Panc1 (cell line): ENCODE results near the gene FARP2. TPM values are rescaled to one million over a fixed set of nuclear protein-coding genes. Genes with fewer than 3 reads are reported as not detected.

Source experiments
- ATAC-seq: fragments of 200-7000 bp; cut with Tn5 transposase; 2 replicates; pipeline ENCODE4 v1.9.1; 2020; ENCODE audit warnings: mild to moderate bottlenecking, moderate library complexity
- BruUV-seq: library from RNA; stranded (reverse); fragments of 400-500 nt; replicated peaks from 2 replicates; lab custom pipeline; 2021; lab: Mats Ljungman, UMichigan
- CTCF ChIA-PET: fragments of 300-600 bp; sonication (Branson Sonifier 250); formaldehyde crosslinking; loops from one replicate; lab custom pipeline; 2022; ENCODE audit warnings: antibody characterized with exemption; lab: Charles Lee
- POLR2A ChIA-PET: fragments of 300-600 bp; sonication (Branson Sonifier 250); formaldehyde crosslinking; loops from one replicate; lab custom pipeline; 2022; ENCODE audit warnings: antibody characterized with exemption; lab: Charles Lee
- DNase-seq: peaks from one replicate; pipeline ENCODE4 v3.0.0-alpha.2; 2010; ENCODE audit warnings: low read depth, low spot score
- H3K27ac ChIP-seq: 2 replicates; pipeline ENCODE4 v1.5.1; 2011; ENCODE audit warnings: mild to moderate bottlenecking, low read length, inconsistent platforms
- H3K27me3 ChIP-seq: fragments of 200-500 bp; sonication (Bioruptor generic); 2 replicates; pipeline ENCODE4 v1.6.0; 2014; ENCODE audit warnings: low read length, inconsistent platforms; ENCODE audit not compliant: control insufficient read depth, insufficient read depth
- H3K36me3 ChIP-seq: fragments of 200-500 bp; sonication (Bioruptor generic); 2 replicates; pipeline ENCODE4 v1.5.1; 2014; ENCODE audit warnings: inconsistent platforms, mild to moderate bottlenecking, low read length, moderate library complexity; ENCODE audit not compliant: control insufficient read depth, insufficient read depth
- H3K4me1 ChIP-seq: 2 replicates; pipeline ENCODE4 v1.5.1; 2011; ENCODE audit warnings: inconsistent platforms, mild to moderate bottlenecking, low read length, moderate library complexity; ENCODE audit not compliant: control insufficient read depth, insufficient read depth
- H3K4me3 ChIP-seq, 2 experiments: 2 replicates each; pipeline ENCODE4 v1.5.1; 2011 to 2012; ENCODE audit warnings: low read depth in 2 of 2, low read length in 2 of 2, mild to moderate bottlenecking in 2 of 2, inconsistent platforms in 1 of 2, moderate library complexity in 1 of 2
- H3K9me3 ChIP-seq: fragments of 200-500 bp; sonication (Bioruptor generic); 2 replicates; pipeline ENCODE4 v1.5.1; 2014; ENCODE audit warnings: low read depth, mild to moderate bottlenecking, inconsistent platforms, low read length, moderate library complexity; ENCODE audit not compliant: control insufficient read depth, insufficient read depth
- POLR2AphosphoS5 ChIP-seq: IDR thresholded peaks from 2 replicates; pipeline ENCODE4 v1.6.1; 2012; ENCODE audit warnings: mild to moderate bottlenecking, low read depth, low read length, moderate library complexity
- REST ChIP-seq, 2 experiments: IDR thresholded peaks; 2 replicates each; pipeline ENCODE4 v1.6.1; 2011 to 2012; ENCODE audit warnings: low read depth in 2 of 2, control low read depth in 1 of 2, low read length in 1 of 2, mild to moderate bottlenecking in 1 of 2, moderate library complexity in 1 of 2; ENCODE audit not compliant: insufficient read depth in 1 of 2
- SIN3A ChIP-seq: IDR thresholded peaks from 2 replicates; pipeline ENCODE4 v1.6.1; 2012; ENCODE audit warnings: low read depth, mild to moderate bottlenecking, low read length, moderate library complexity, borderline replicate concordance; ENCODE audit not compliant: insufficient read depth
- TCF7L2 ChIP-seq: IDR thresholded peaks from 2 replicates; pipeline ENCODE4 v1.6.1; 2011; ENCODE audit warnings: mild to moderate bottlenecking, low read depth, low read length, inconsistent platforms
- in situ Hi-C: cut with HindIII; loops from 2 replicates; pipeline ENCODE4 v1.10.0; 2016; ENCODE audit warnings: low sequenced_read_pairs, low pct_unique_long_range_greater_than_20kb
- intact Hi-C: fragments of 100-400 bp; cut with micrococcal nuclease; formaldehyde crosslinking; loops from one replicate; pipeline ENCODE4 v1.10.0; 2022; ENCODE audit not compliant: unreplicated experiment
- total RNA-seq: library from RNA; stranded (reverse); gene quantifications from one replicate; pipeline ENCODE4 v1.2.1, GENCODE V29; 2021; ENCODE audit not compliant: unreplicated experiment
- TF ChIP-seq, protein P1 (sequence below): fragments of 450-650 bp; IDR thresholded peaks from 2 replicates; pipeline ENCODE4 v1.5.1; 2017; ENCODE audit warnings: mild to moderate bottlenecking

Gene FARP2
- total RNA-seq, 1 experiment from 2014 or later = 80.3 TPM

DNA sequence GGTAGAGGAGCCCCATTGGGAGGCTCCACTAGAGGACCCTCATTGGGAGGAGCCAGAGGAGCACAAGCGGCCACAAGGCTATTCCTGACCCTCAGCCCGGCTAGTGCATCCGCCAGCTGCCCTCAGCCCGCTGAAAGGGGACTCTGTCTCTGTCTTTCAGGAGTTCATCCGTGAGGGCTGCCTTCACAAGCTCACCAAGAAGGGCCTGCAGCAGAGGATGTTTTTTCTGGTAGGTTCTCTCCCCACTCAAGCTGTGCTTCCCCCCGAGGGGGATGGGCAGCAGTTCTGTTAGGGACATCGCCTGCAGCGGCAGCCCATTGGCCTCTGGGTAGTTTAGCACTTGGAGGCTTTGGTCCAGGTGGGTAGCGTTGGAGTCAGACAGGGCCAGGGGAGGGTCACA, 127.2 kb downstream of the FARP2 start:
- in situ Hi-C loops (no loop called here), intact Hi-C loops (no loop called here)
- DNase-seq (no peak), ATAC-seq (no peak)
- no peaks in the 10 kb centered on the region for H3K36me3 ChIP-seq
- no peaks in the 10 kb centered on the region for H3K27me3 ChIP-seq
- no peak for TF ChIP-seq POLR2AphosphoS5
- no peak for TF ChIP-seq SIN3A
- TF ChIP-seq, protein P1, sequence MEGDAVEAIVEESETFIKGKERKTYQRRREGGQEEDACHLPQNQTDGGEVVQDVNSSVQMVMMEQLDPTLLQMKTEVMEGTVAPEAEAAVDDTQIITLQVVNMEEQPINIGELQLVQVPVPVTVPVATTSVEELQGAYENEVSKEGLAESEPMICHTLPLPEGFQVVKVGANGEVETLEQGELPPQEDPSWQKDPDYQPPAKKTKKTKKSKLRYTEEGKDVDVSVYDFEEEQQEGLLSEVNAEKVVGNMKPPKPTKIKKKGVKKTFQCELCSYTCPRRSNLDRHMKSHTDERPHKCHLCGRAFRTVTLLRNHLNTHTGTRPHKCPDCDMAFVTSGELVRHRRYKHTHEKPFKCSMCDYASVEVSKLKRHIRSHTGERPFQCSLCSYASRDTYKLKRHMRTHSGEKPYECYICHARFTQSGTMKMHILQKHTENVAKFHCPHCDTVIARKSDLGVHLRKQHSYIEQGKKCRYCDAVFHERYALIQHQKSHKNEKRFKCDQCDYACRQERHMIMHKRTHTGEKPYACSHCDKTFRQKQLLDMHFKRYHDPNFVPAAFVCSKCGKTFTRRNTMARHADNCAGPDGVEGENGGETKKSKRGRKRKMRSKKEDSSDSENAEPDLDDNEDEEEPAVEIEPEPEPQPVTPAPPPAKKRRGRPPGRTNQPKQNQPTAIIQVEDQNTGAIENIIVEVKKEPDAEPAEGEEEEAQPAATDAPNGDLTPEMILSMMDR = no peak
- no peak for TF ChIP-seq TCF7L2
- no peak for TF ChIP-seq REST (IDR thresholded peaks at IDR 0.05; ENCODE audit: insufficient read depth in 1 of 2, low read depth in 2 of 2, low read length in 1 of 2)
- H3K4me3 ChIP-seq = no peak overlapping the region
- no peaks in the 10 kb centered on the region for H3K4me1 ChIP-seq
- CTCF ChIA-PET = no interaction called here
- H3K27ac ChIP-seq = no peak overlapping the region
- BruUV-seq = no TSS peak
- H3K9me3 ChIP-seq = no peaks in the 10 kb centered on the region
- POLR2A ChIA-PET = interaction anchor here (0.7 kb wide), 1 partner anchor 86 kb away, joined by 4 read pairs; no protein-coding TSS in a partner anchor

- Histone ChIP-seq H3K4me3 (no peak overlapping the region), H3K9me3 (no peaks in the 10 kb centered on the region), H3K27ac (no peak overlapping the region), H3K27me3 (no peaks in the 10 kb centered on the region), H3K36me3 (no peaks in the 10 kb centered on the region), H3K4me1 (no peaks in the 10 kb centered on the region)
- ChIA-PET CTCF (no interaction called here), POLR2A (no interaction called here)
- in situ Hi-C loops (no loop called here), intact Hi-C loops (no loop called here)
- no peak for TF ChIP-seq REST (IDR thresholded peaks at IDR 0.05; ENCODE audit: insufficient read depth in 1 of 2, low read depth in 2 of 2, low read length in 1 of 2)
- TF ChIP-seq, protein P1 = no peak
- no peak for TF ChIP-seq POLR2AphosphoS5
- TF ChIP-seq SIN3A = no peak
- TF ChIP-seq TCF7L2 = no peak
- BruUV-seq = no TSS peak
- DNase-seq = no peak
- ATAC-seq = no peak
Measured at GRCh38 chr2:241485172-241485911, 129.3 kb downstream of the FARP2 start.
